Stimulated activated CD4-positive, alpha-beta T cell treated with anti-CD3 and anti-CD28 coated beads, TNF-alpha, amount 100 ng/mL, for 4 hours (primary cell): ENCODE measurements around the gene UPK1A.
"Not testable (repeated sequence)": the region's sequence is repeated elsewhere in the genome, so short reads cannot be mapped to it uniquely, and the experiment has no call there.

Experiments used
- DNase-seq, 3 experiments: peaks; one replicate each; pipeline ENCODE4 v3.0.0-alpha.2; 2020; ENCODE audit warnings: low read depth in 3 of 3

UPK1A gene

GRCh38 chr19:35689836-35690235 is 23.5 kb downstream of the UPK1A start:
- no peak for DNase-seq

- not testable (repeated sequence) for DNase-seq
These were observed 24.8 kb downstream of the UPK1A start for GRCh38 chr19:35691106-35691505.

DNA sequence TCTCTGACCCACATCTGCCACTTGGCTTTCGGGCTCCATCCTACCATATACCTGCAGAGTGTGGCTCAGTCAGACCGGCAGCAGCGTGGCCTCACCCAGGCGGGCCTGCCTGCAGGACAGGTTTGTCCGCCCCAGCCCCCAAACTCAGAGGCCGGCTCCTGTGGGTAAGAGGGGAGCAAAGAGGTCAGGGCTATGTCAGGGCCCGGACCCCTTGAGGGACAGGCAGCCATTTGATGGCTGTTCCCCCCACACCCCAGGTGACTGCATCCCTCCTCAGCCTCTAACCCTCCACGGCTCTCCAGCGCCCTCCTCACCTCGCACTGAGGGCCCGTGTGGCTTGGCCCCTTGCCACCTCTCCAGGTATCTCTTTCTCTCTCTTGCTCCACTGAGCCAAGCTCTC is 25.7 kb downstream of the UPK1A start:
- DNase-seq = no peak

- no peak for DNase-seq
These were observed 27.1 kb downstream of the UPK1A start for GRCh38 chr19:35693422-35693821.

DNA sequence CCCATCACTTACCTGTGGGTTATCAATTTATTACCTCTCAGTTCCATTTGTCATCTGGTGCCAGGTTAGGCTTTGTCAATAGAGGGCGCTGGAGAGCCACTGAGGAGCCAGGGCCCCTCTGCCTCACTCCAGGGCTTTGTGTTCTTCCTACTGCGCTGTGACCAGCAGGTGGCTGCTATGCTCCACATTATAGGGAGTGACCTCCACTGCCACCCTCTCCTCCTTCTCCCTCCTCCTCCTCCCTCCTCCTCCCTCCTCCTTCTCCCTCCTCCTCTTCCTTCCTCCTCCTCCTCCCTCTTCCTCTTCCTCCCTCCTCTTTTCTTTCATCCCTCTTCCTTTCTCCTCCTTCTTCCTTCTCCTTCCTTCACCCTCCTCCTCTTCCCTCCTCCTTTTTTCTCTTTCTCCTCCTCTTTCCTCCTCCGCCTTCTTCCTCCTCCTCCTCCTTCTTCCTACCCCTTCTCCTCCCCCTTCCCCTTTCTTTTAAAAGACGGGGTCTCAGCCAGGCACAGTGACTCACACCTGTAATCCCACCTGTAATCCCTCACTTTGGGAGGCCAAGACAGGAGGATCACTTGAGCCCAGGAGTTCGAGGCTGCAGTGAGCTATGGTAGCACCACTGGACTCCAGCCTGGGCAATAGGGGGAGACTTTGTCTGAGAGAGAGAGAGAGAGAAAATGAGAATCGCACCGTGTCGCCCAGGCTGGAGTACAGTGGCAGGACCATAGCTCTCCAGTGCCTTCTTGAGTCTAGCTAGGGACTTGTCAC is 27.7 kb downstream of the UPK1A start:
- peak; percentile 74 to 88 (median 79) for DNase-seq

GRCh38 chr19:35695895-35696422 is 29.6 kb downstream of the UPK1A start:
- DNase-seq = no peak

- DNase-seq = no peak
These were observed 30.5 kb downstream of the UPK1A start for GRCh38 chr19:35696835-35697234.

- DNase-seq = peak; percentile 74 to 87 (median 87)
These were observed 36.1 kb downstream of the UPK1A start for GRCh38 chr19:35702223-35703012.

DNA sequence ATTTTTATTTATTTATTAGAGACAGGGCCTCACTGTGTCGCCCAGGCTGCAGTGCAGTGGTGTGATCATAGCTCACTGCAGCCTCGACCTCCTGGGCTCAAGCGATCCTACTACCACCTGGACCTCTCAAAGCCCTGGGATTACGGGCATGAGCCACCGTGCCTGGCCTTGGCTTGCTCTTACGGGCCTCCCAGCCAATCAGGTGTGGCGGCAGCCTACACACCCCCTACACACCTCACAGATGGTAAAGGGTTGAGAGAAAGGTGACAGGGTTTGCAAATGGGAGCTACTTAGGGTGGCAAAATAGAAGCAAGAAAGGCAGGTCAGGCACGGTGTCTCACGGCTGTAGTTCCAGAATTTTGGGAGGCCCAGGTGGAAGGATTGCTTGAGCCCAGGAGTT is 37.0 kb downstream of the UPK1A start:
- no peak for DNase-seq

DNA sequence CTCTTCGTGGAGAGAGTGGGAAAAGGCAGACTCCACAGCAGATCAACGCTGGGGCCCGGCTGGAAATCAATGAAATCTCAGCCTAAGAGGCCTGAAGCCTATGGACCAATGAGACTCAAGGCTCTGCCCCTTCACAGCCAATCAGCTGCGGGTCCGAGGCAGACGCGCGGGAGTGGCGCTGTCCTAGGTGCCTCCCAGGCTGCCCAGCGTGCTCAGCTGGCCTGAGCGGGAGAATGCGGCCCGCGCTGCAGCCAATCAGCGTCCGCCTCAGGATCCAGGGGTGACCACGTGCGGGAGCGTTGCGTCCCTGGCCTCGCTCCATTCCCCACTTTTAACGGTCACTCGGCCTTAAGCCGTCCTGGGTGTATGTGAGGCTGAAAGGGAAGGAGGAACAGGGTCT is 37.9 kb downstream of the UPK1A start, which contains the start of gene ZBTB32:
Gene ZBTB32, plus strand, starts transcription at position 341 of the 400 bp plus-strand sequence. CDS start 10,069 bp downstream, outside the sequence.
- DNase-seq = no peak

DNA sequence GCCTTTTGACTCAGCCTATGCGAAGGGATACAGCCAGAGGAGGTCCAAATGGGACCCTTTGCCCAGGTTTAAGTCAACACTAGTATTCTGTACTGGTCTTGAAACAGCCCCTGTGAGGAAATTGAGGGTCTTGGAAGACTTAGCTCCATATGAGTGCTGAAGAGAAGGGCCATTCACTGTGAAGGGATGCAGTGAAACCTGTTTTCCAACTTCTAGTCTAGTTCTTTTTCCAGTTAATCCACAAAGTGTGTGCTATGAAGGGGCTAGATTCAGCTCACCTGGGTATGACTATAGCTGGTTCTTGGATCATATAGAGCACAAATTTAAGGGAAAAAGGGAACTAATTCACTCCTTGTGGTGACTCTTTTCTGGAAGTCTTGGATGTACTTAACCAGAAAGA is 42.1 kb downstream of the UPK1A start:
- no peak for DNase-seq

GRCh38 chr19:35710784-35711723 is 44.7 kb downstream of the UPK1A start:
- DNase-seq = peak in 1 of 3 experiments; percentile 41

DNA sequence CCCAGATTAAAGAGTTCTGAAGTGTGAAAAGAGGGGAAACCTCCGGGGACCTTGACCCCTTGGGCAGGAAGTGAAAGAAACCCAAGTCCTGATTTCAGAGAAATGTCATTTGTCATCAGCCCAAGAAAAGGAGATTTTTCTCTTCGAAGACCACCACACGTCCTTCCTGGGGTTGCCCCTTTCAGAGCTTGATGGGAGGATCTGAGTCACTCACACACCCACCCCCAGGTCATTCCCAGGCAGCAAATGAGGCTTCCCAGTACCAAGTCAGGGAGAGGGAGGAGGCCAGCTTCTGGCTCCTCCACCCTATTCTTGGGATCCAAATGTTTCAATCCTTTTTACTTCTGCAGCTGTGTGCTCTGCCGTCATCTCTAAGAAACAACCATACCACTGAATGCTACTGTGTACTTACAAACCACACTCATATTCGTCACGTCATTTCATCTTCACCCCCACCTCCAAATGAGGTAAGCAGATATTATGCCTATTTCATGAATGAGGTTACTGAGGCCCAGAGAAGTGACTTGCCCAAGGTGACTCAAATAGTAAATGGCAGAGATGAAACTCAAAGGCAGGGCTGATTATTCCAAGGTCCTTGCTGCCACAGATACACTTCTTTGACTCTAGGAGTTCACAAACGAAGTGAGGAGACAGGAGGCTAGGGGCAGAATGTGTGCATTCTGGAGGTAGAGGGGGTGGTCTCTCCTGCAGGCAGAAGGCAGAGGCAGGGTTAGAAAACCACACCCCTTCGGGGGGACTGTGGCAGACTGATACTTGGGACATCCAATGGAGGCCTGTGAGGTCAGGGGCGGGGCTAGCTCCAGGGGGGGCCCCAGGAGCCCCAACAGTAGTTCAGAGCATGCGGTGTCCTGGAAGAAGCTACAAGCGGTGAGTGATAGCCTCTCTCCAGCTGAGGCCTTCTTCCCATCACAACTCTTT is 46.5 kb downstream of the UPK1A start:
- DNase-seq = peak in 1 of 3 experiments; percentile 44

DNA sequence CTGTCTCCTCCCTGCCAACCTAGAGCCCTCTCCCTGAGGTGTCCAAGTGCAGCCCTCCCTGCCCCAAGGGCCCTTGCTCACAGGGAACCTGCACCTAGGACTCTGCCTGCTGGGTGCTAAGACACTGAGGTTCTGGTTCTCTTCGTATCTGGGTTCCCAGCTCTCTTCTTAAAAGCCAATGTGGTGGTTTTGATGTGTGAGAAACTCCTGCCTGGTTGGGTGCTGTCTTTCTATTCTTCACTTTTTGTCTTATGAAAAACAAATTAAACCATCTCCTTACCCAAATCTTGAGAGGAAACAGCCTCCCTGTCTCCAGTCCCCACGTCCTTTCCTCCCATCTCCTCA is 47.2 kb downstream of the UPK1A start:
- no peak for DNase-seq

- DNase-seq = no peak
These were observed 47.7 kb downstream of the UPK1A start for GRCh38 chr19:35713904-35714495.

- DNase-seq = no peak
These were observed 48.5 kb downstream of the UPK1A start for GRCh38 chr19:35714601-35715354.

DNA sequence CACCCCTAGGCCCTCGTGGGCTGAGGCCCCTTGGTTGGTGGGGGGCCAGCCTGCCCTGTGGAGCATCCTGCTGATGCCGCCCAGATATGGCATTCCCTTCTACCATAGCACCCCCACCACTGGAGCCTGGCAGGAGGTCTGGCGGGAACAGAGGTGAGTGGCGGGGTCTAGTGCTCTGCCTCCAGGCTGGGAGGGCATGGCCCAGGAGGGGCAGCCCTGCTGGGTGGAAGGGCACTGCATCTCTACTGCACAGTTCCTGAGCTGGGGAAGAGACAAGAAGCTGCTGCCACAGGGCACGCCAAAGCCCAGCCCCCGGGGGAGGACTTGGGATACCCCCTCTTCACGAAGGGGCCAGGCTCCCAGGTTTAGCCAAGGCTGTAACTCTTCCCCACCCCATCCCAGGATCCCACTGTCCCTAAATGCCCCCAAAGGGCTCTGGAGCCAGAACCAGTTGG is 49.1 kb downstream of the UPK1A start:
- no peak for DNase-seq

- DNase-seq = no peak
These were observed 49.9 kb downstream of the UPK1A start for GRCh38 chr19:35715981-35716800.
